Activated CD8-positive, alpha-beta T cell treated with anti-CD3 and anti-CD28 coated beads, Interleukin-2, amount 10 ng/mL, durations not matched to agents 7 days and 5 days (primary cell): ENCODE data around the gene DPYSL4. TPM values are rescaled to one million over a fixed set of nuclear protein-coding genes. Genes with fewer than 3 reads are reported as not detected.

Experiments used
- ATAC-seq: fragments of 150-1000 bp; cut with Tn5 transposase; one replicate; pipeline ENCODE4 v1.10.0; 2021; ENCODE audit warnings: moderate library complexity
- CTCF ChIA-PET: fragments of 350-600 bp; sonication (Branson Sonifier 250); formaldehyde crosslinking; loops from one replicate; lab custom pipeline; 2021; ENCODE audit warnings: antibody characterized with exemption; lab: Charles Lee
- POLR2A ChIA-PET: fragments of 350-600 bp; sonication (Branson Sonifier 250); formaldehyde crosslinking; loops from one replicate; lab custom pipeline; 2021; ENCODE audit warnings: antibody characterized with exemption; lab: Charles Lee
- DNase-seq: peaks from one replicate; pipeline ENCODE4 v3.0.0-alpha.2; 2020
- H3K27ac Mint-ChIP-seq: one replicate; pipeline ENCODE4 v1.8.0; 2021; ENCODE audit warnings: mild to moderate bottlenecking, mixed read lengths
- H3K27me3 Mint-ChIP-seq: one replicate; pipeline ENCODE4 v1.8.0; 2021; ENCODE audit warnings: low read depth, mixed read lengths
- H3K36me3 Mint-ChIP-seq: one replicate; pipeline ENCODE4 v1.8.0; 2021; ENCODE audit warnings: low read depth, mixed read lengths
- H3K4me1 Mint-ChIP-seq: one replicate; pipeline ENCODE4 v1.8.0; 2021; ENCODE audit warnings: low read depth, mixed read lengths
- H3K4me3 Mint-ChIP-seq: one replicate; pipeline ENCODE4 v1.8.0; 2021; ENCODE audit warnings: mild to moderate bottlenecking, mixed read lengths
- H3K9me3 Mint-ChIP-seq: one replicate; pipeline ENCODE4 v1.8.0; 2022; ENCODE audit warnings: mixed read lengths; ENCODE audit not compliant: insufficient read depth
- total RNA-seq, 2 experiments: library from RNA; stranded (reverse); gene quantifications; one replicate each; pipeline ENCODE4 v1.2.3, GENCODE V29; 2021

The DPYSL4 gene
- total RNA-seq, 2 experiments from 2014 or later = 1.2 to 2.2 TPM

- POLR2A ChIA-PET = no interaction called here
Observed at GRCh38 chr10:132236881-132237280, 50.1 kb downstream of the DPYSL4 start.

GRCh38 chr10:132237396-132237795, 50.6 kb downstream of the DPYSL4 start:
- ChIA-PET CTCF (no interaction called here), POLR2A (no interaction called here)
- H3K9me3 Mint-ChIP-seq = no peaks in the 10 kb centered on the region

More at GRCh38 chr10:132236881-132237280, 50.1 kb downstream of the DPYSL4 start:
- ATAC-seq (no peak), DNase-seq (no peak)
- Mint-ChIP-seq H3K4me1 (peaks cover 15% of the 10 kb centered on the region), H3K4me3 (no peak overlapping the region), H3K27me3 (no peaks in the 10 kb centered on the region), H3K36me3 (no peaks in the 10 kb centered on the region), H3K27ac (no peak overlapping the region), H3K9me3 (no peaks in the 10 kb centered on the region)
- CTCF ChIA-PET = no interaction called here

GRCh38 chr10:132237871-132238270, 51.1 kb downstream of the DPYSL4 start:
- peaks cover 5% of the 10 kb centered on the region for H3K4me1 Mint-ChIP-seq
- no peaks in the 10 kb centered on the region for H3K9me3 Mint-ChIP-seq
- CTCF ChIA-PET = no interaction called here
- H3K27me3 Mint-ChIP-seq = no peaks in the 10 kb centered on the region
- ATAC-seq = no peak
- no peaks in the 10 kb centered on the region for H3K36me3 Mint-ChIP-seq
- DNase-seq = no peak
- POLR2A ChIA-PET = no interaction called here
- no peak overlapping the region for H3K4me3 Mint-ChIP-seq
- H3K27ac Mint-ChIP-seq = no peak overlapping the region

More at GRCh38 chr10:132237396-132237795, 50.6 kb downstream of the DPYSL4 start:
- Mint-ChIP-seq H3K27ac (no peak overlapping the region), H3K4me1 (peaks cover 10% of the 10 kb centered on the region), H3K4me3 (no peak overlapping the region), H3K36me3 (no peaks in the 10 kb centered on the region), H3K27me3 (no peaks in the 10 kb centered on the region)
- ATAC-seq (no peak), DNase-seq (no peak)

GRCh38 chr10:132238371-132239125, 51.8 kb downstream of the DPYSL4 start:
- ATAC-seq = no peak
- ChIA-PET POLR2A (no interaction called here), CTCF (no interaction called here)
- no peaks in the 10 kb centered on the region for H3K4me1 Mint-ChIP-seq
- H3K27ac Mint-ChIP-seq = no peak overlapping the region
- no peaks in the 10 kb centered on the region for H3K36me3 Mint-ChIP-seq
- H3K27me3 Mint-ChIP-seq = no peaks in the 10 kb centered on the region
- no peaks in the 10 kb centered on the region for H3K9me3 Mint-ChIP-seq
- no peak for DNase-seq
- no peak overlapping the region for H3K4me3 Mint-ChIP-seq

GRCh38 chr10:132239126-132240031, 52.6 kb downstream of the DPYSL4 start:
- POLR2A ChIA-PET = interaction anchor here (1.0 kb wide), 1 partner anchor 13 kb away, joined by 3 read pairs; no protein-coding TSS in a partner anchor
- no peak overlapping the region for H3K4me3 Mint-ChIP-seq
- no peak for ATAC-seq

GRCh38 chr10:132240156-132240555, 53.4 kb downstream of the DPYSL4 start:
- ChIA-PET POLR2A (interaction anchor here (1.0 kb wide), 1 partner anchor 13 kb away, joined by 3 read pairs; no protein-coding TSS in a partner anchor), CTCF (no interaction called here)
- ATAC-seq (no peak), DNase-seq (no peak)
- Mint-ChIP-seq H3K27ac (no peak overlapping the region), H3K9me3 (no peaks in the 10 kb centered on the region), H3K36me3 (no peaks in the 10 kb centered on the region), H3K27me3 (no peaks in the 10 kb centered on the region), H3K4me3 (no peak overlapping the region), H3K4me1 (no peaks in the 10 kb centered on the region)

More at GRCh38 chr10:132239126-132240031, 52.6 kb downstream of the DPYSL4 start:
- CTCF ChIA-PET = no interaction called here
- Mint-ChIP-seq H3K4me1 (no peaks in the 10 kb centered on the region), H3K36me3 (no peaks in the 10 kb centered on the region), H3K9me3 (no peaks in the 10 kb centered on the region), H3K27ac (no peak overlapping the region), H3K27me3 (no peaks in the 10 kb centered on the region)
- no peak for DNase-seq

- no peaks in the 10 kb centered on the region for H3K9me3 Mint-ChIP-seq
- H3K27me3 Mint-ChIP-seq = no peaks in the 10 kb centered on the region
- no peaks in the 10 kb centered on the region for H3K36me3 Mint-ChIP-seq
- no peak overlapping the region for H3K4me3 Mint-ChIP-seq
- no peak for ATAC-seq
- CTCF ChIA-PET = no interaction called here
- POLR2A ChIA-PET = interaction anchor here (1.0 kb wide), 1 partner anchor 14 kb away, joined by 3 read pairs; no protein-coding TSS in a partner anchor
- no peak for DNase-seq
- H3K27ac Mint-ChIP-seq = no peak overlapping the region
- no peaks in the 10 kb centered on the region for H3K4me1 Mint-ChIP-seq
Observed at GRCh38 chr10:132240581-132240980, 53.8 kb downstream of the DPYSL4 start.

GRCh38 chr10:132241086-132241485, 54.3 kb downstream of the DPYSL4 start:
- DNase-seq = no peak
- H3K27me3 Mint-ChIP-seq = no peaks in the 10 kb centered on the region
- no peaks in the 10 kb centered on the region for H3K9me3 Mint-ChIP-seq
- no peaks in the 10 kb centered on the region for H3K36me3 Mint-ChIP-seq
- ChIA-PET POLR2A (no interaction called here), CTCF (no interaction called here)
- ATAC-seq = no peak
- no peak overlapping the region for H3K4me3 Mint-ChIP-seq
- H3K27ac Mint-ChIP-seq = no peak overlapping the region
- no peaks in the 10 kb centered on the region for H3K4me1 Mint-ChIP-seq

- ChIA-PET POLR2A (no interaction called here), CTCF (interaction anchor here (0.6 kb wide), 1 partner anchor 48 kb away, joined by 3 read pairs; no protein-coding TSS in a partner anchor)
- Mint-ChIP-seq H3K4me3 (no peak overlapping the region), H3K27ac (no peak overlapping the region), H3K27me3 (no peaks in the 10 kb centered on the region), H3K36me3 (no peaks in the 10 kb centered on the region), H3K4me1 (no peaks in the 10 kb centered on the region), H3K9me3 (no peaks in the 10 kb centered on the region)
- no peak for ATAC-seq
- no peak for DNase-seq
Observed at GRCh38 chr10:132241496-132241895, 54.7 kb downstream of the DPYSL4 start.

GRCh38 chr10:132242103-132242840, 55.5 kb downstream of the DPYSL4 start:
- H3K27me3 Mint-ChIP-seq = no peaks in the 10 kb centered on the region
- H3K4me1 Mint-ChIP-seq = no peaks in the 10 kb centered on the region
- H3K9me3 Mint-ChIP-seq = no peaks in the 10 kb centered on the region
- CTCF ChIA-PET = interaction anchor here (0.6 kb wide), 1 partner anchor 49 kb away, joined by 3 read pairs; no protein-coding TSS in a partner anchor
- H3K36me3 Mint-ChIP-seq = no peaks in the 10 kb centered on the region
- POLR2A ChIA-PET = no interaction called here
- H3K4me3 Mint-ChIP-seq = no peak overlapping the region
- ATAC-seq (no peak), DNase-seq (no peak)
- no peak overlapping the region for H3K27ac Mint-ChIP-seq

- DNase-seq (no peak), ATAC-seq (no peak)
- POLR2A ChIA-PET = no interaction called here
- Mint-ChIP-seq H3K9me3 (no peaks in the 10 kb centered on the region), H3K4me3 (no peak overlapping the region), H3K27me3 (no peaks in the 10 kb centered on the region), H3K36me3 (no peaks in the 10 kb centered on the region), H3K4me1 (no peaks in the 10 kb centered on the region), H3K27ac (no peak overlapping the region)
- CTCF ChIA-PET = no interaction called here
Observed at GRCh38 chr10:132243141-132243540, 56.4 kb downstream of the DPYSL4 start.
